SU-DHL-6 (cell line): Measurements from ENCODE around the gene IVNS1ABP.
"Not testable (repeated sequence)": the region's sequence is repeated elsewhere in the genome, so short reads cannot be mapped to it uniquely, and the experiment has no call there.

Experiments
- H2AFZ ChIP-seq: fragments of 200-600 bp; sonication (generic); 2 replicates; pipeline ENCODE4 v1.6.1; 2014; ENCODE audit warnings: low read depth, mild to moderate bottlenecking, moderate library complexity, mixed read lengths, antibody characterized with exemption, low read length; ENCODE audit not compliant: severe bottlenecking
- H3F3A ChIP-seq: fragments of 200-600 bp; shearing (Covaris generic); 2 replicates; pipeline ENCODE4 v1.6.0; 2016; ENCODE audit warnings: antibody characterized with exemption, mild to moderate bottlenecking; ENCODE audit not compliant: insufficient read depth
- H3K27ac ChIP-seq: fragments of 200-600 bp; sonication (generic); 2 replicates; pipeline ENCODE4 v1.5.1; 2016; ENCODE audit warnings: low read depth, mild to moderate bottlenecking, low read length, moderate library complexity, mixed read lengths
- H3K27me3 ChIP-seq: fragments of 200-600 bp; sonication (generic), shearing (Covaris generic); 2 replicates; pipeline ENCODE4 v1.6.0; 2014; ENCODE audit warnings: mild to moderate bottlenecking, low read length
- H3K36me3 ChIP-seq: fragments of 200-600 bp; sonication (generic); 2 replicates; pipeline ENCODE4 v1.6.1; 2014; ENCODE audit warnings: mild to moderate bottlenecking, low read length, mixed read lengths
- H3K4me2 ChIP-seq: fragments of 300-600, 200-600 bp; shearing (Covaris generic), sonication (generic); 2 replicates; pipeline ENCODE4 v1.6.0; 2014; ENCODE audit warnings: low read length, low read depth, mild to moderate bottlenecking; ENCODE audit not compliant: poor library complexity, severe bottlenecking
- H3K4me3 ChIP-seq: fragments of 200-600 bp; sonication (generic); 2 replicates; pipeline ENCODE4 v1.5.1; 2014; ENCODE audit warnings: antibody characterized with exemption, low read length, mild to moderate bottlenecking, mixed read lengths; ENCODE audit not compliant: insufficient read depth, poor library complexity, severe bottlenecking
- H3K79me2 ChIP-seq: fragments of 200-600 bp; sonication (generic); 2 replicates; pipeline ENCODE4 v1.6.1; 2014; ENCODE audit warnings: mild to moderate bottlenecking, low read length, moderate library complexity; ENCODE audit not compliant: insufficient read depth
- H3K9ac ChIP-seq: fragments of 200-600 bp; sonication (generic); 2 replicates; pipeline ENCODE4 v1.7.0; 2014; ENCODE audit warnings: mild to moderate bottlenecking, low read length
- H3K9me2 ChIP-seq: fragments of 200-600 bp; sonication (generic); replicated peaks from 2 replicates; pipeline ENCODE4 v1.6.1; 2014; ENCODE audit warnings: low read length; ENCODE audit not compliant: insufficient read depth
- H3K9me3 ChIP-seq: fragments of 200-600 bp; sonication (generic); 2 replicates; pipeline ENCODE4 v1.6.1; 2014; ENCODE audit warnings: low read length, mixed read lengths; ENCODE audit not compliant: insufficient read depth
- H4K20me1 ChIP-seq: fragments of 200-600 bp; sonication (generic); 2 replicates; pipeline ENCODE4 v1.6.1; 2014; ENCODE audit warnings: low read depth, mild to moderate bottlenecking, antibody characterized with exemption, low read length, moderate library complexity, mixed read lengths
- EZH2phosphoT487 ChIP-seq: fragments of 200-600 bp; sonication (generic), shearing (Covaris generic); conservative IDR thresholded peaks from 2 replicates; pipeline ENCODE4 v1.6.1; 2018; ENCODE audit warnings: mild to moderate bottlenecking, antibody characterized with exemption, low read length, moderate library complexity, mixed read lengths
- TF ChIP-seq, protein P1 (sequence below): fragments of 200-600 bp; sonication (generic); IDR thresholded peaks from one replicate; pipeline ENCODE4 v1.5.1; 2017; ENCODE audit warnings: antibody characterized with exemption, mild to moderate bottlenecking, low read length, moderate library complexity; ENCODE audit not compliant: insufficient read depth, poor library complexity, severe bottlenecking

The IVNS1ABP gene

DNA sequence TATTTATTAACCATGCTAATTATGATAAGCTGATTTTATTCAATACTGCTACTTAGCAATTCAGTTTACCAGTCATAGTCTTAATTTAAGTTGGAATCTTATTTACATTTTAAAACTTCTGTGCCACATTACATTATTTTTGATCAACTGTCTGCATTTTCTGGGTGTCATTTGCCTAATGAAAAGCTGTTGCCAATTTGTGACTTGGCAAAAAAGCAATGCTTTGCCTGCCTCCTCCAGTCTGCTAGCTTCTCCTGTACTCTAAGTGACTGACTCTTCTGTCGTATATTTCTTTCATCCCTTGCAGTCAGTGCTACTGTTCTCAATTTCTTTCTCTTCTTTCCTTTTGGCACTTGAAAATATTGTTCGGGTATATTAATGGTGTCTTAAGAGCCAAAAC lies 5.6 kb upstream of the IVNS1ABP start:
- Histone ChIP-seq H3K27me3 (no peaks in the 10 kb centered on the region), H3K79me2 (no peaks in the 10 kb centered on the region), H3K4me2 (no peak overlapping the region), H3F3A (peaks cover 6% of the 10 kb centered on the region), H4K20me1 (no peaks in the 10 kb centered on the region), H2AFZ (no peak overlapping the region), H3K36me3 (no peaks in the 10 kb centered on the region), H3K9me2 (no peaks in the 10 kb centered on the region), H3K4me3 (no peak overlapping the region), H3K9ac (no peak overlapping the region), H3K27ac (no peak overlapping the region), H3K9me3 (no peaks in the 10 kb centered on the region)
- TF ChIP-seq EZH2phosphoT487 = no peak
- TF ChIP-seq, protein P1, sequence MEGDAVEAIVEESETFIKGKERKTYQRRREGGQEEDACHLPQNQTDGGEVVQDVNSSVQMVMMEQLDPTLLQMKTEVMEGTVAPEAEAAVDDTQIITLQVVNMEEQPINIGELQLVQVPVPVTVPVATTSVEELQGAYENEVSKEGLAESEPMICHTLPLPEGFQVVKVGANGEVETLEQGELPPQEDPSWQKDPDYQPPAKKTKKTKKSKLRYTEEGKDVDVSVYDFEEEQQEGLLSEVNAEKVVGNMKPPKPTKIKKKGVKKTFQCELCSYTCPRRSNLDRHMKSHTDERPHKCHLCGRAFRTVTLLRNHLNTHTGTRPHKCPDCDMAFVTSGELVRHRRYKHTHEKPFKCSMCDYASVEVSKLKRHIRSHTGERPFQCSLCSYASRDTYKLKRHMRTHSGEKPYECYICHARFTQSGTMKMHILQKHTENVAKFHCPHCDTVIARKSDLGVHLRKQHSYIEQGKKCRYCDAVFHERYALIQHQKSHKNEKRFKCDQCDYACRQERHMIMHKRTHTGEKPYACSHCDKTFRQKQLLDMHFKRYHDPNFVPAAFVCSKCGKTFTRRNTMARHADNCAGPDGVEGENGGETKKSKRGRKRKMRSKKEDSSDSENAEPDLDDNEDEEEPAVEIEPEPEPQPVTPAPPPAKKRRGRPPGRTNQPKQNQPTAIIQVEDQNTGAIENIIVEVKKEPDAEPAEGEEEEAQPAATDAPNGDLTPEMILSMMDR = no peak

DNA sequence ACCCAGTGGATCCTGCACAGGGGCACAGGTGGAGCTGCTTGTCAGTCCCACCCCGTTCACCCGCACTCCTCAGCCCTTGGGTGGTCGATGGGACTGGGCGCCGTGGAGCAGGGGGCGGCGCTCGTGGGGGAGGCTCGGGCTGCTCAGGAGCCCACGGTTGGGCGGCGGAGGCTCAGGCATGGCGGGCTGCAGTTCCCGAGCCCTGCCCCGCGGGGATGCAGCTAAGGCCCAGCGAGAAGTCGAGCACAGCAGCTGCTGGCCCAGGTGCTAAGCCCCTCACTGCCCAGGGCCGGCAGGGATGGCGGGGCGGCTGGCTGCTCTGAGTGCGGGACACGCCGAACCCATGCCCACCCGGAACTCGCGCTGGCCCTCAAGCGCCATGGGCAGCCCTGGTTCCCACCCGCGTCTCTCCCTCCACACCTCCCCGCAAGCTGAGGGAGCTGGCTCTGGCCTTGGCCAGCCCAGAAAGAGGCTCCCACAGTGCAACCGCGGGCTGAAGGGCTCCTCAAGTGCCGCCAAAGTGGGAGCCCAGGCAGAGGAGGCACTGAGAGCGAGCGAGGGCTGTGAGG lies 4.7 kb upstream of the IVNS1ABP start:
- not testable (repeated sequence) for H3K27ac ChIP-seq, H3K79me2 ChIP-seq, H3K36me3 ChIP-seq, H2AFZ ChIP-seq, H4K20me1 ChIP-seq, H3K27me3 ChIP-seq, H3K4me2 ChIP-seq, H3K9me2 ChIP-seq, H3K9me3 ChIP-seq, H3F3A ChIP-seq, H3K4me3 ChIP-seq, H3K9ac ChIP-seq

DNA sequence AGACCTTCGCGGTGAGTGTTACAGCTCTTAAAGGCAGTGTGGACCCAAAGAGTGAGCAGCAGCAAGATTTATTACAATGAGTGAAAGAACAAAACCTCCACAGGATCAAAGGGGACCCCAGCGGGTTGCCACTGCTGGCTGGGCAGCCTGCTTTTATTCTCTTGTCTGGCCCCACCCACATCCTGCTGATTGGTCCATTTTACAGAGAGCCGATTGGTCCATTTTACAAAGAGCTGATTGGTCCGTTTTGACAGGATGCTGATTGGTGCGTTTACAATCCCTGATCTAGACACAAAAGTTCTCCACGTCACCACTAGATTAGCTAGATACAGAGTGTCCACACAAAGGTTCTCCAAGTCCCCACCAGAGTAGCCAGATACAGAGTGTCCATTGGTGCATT lies 4.1 kb upstream of the IVNS1ABP start:
- not testable (repeated sequence) for H2AFZ ChIP-seq, H3K9me3 ChIP-seq, H3K9ac ChIP-seq, H3F3A ChIP-seq, H3K27ac ChIP-seq, H3K79me2 ChIP-seq, H3K9me2 ChIP-seq, H3K4me2 ChIP-seq, H4K20me1 ChIP-seq, H3K4me3 ChIP-seq, H3K36me3 ChIP-seq, H3K27me3 ChIP-seq

DNA sequence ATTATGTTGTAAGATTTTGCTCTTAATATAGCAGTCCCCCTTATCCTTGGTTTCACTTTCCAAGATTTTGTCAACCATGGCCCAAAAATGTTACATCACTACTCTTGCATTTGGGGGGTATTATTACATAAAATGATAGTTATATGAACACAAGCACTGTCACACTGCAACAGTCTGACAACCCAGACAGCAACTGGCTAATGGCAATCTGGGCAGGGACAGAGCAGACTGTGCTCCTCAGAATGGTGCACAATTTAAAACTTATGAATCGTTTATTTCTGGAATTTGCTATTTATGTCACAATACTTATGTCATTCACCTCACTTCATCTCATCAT lies 2.1 kb upstream of the IVNS1ABP start:
- TF ChIP-seq EZH2phosphoT487 = no peak
- TF ChIP-seq, protein P1 = no peak
- H3K27ac ChIP-seq = no peak overlapping the region
- no peak overlapping the region for H3K4me2 ChIP-seq
- peaks cover 9% of the 10 kb centered on the region for H3F3A ChIP-seq
- H3K36me3 ChIP-seq = no peaks in the 10 kb centered on the region
- no peaks in the 10 kb centered on the region for H3K9me3 ChIP-seq
- H4K20me1 ChIP-seq = peaks cover 19% of the 10 kb centered on the region
- H3K9ac ChIP-seq = no peak overlapping the region
- H3K9me2 ChIP-seq = no peaks in the 10 kb centered on the region
- H3K79me2 ChIP-seq = peaks cover 29% of the 10 kb centered on the region
- H2AFZ ChIP-seq = no peak overlapping the region
- H3K4me3 ChIP-seq = no peak overlapping the region
- H3K27me3 ChIP-seq = no peaks in the 10 kb centered on the region
